GM18858 (cell line): ENCODE results near the gene SLC34A3.

Experiments used
- ATAC-seq: cut with Tn5 transposase; IDR thresholded peaks from one replicate; pipeline ENCODE4 v1.9.1; 2021; ENCODE audit not compliant: unreplicated experiment

The SLC34A3 gene

DNA sequence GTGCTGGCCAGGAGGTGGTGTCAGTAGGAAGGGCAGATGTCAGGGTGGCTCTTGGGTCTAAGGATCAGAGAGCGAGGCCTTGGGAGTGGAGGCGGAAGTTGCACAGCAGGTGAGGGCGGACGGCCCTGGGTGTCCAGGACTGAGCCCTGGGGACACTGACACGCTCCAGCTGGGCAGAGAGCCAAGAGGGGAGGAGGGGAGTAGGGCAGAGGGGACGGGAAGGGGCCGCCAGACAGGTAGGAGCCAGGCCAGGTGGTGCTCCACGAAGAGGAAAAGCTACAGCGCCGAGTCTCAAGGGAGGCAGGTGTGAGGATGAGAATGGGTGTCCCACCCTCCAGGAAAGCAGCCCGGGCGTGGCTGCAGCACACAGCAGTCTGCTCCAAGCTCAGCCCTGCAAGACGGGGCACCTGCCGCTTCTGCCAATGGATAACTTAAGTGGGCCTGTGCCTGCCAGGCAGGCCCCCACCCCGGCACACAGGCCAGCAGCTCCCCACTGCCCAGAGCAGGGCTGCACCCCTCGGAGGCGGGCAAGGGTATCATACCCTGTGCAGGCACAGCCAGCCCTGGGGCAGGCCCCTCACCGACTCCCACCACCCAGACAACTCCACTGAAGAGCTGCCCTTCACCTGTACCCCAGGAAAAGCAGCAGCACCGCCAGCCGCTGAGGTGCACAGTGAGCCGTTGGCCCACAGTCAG is 35.0 kb upstream of the SLC34A3 start:
- no peak for ATAC-seq

DNA sequence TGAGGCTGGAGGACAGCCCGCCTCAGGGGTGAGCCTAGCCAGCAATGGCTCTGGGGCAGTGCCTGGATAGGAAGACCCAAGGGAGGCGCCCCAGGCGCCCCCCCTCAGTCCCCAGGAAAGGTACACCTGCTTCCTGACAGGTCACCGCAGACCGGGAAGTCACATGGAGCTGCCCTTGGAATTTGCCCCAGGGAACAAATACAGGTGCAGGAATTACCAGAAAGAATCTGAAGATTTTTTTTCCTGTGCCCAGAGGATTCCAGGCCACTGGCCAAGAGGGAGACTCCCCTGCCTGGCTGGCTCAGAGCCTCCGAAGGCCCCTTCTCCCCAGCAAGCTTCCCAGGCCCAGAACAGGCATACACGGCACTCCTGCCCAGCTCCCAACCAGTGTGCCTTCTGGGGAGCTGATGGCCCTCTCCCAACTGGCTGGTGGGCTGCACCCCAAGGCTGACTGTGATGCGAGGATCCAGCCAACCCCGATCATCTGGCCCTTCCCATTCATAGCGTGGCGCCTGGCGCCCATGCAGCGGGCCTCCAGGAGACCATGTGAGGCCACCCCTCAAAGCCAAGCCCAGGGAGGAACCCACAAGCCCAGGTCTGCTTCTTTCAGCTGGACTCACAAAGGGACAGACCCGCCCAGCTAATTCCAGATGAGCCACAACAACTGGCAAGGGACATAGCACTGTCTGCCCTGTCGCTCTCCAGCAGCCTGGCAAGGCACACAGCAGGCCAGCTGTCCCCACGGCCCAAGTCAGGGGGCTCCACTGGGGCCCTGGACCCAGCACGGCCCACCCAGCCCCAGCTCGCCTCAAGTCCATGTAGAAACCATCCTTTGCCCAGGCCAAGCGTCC is 32.4 kb upstream of the SLC34A3 start:
- no peak for ATAC-seq

DNA sequence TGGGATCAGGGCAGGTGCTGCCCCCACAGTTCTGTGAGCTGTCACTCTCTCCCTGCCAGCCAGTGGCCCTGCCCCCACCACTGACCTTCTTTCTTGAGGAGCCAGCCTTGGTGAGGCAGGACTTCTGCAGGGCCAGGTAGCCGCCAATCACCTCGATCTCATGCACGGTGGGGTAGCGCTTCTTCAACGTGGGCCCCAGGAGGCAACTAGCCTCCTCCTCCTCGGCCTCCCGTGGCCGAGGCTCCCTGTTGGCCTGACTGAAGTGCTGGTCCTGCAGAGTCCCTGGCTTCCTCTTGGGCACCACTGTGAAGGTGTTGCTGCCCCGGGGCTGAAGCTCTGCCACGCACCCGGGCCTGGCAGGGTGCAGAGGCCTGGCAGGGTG is 31.8 kb upstream of the SLC34A3 start:
- no peak for ATAC-seq

DNA sequence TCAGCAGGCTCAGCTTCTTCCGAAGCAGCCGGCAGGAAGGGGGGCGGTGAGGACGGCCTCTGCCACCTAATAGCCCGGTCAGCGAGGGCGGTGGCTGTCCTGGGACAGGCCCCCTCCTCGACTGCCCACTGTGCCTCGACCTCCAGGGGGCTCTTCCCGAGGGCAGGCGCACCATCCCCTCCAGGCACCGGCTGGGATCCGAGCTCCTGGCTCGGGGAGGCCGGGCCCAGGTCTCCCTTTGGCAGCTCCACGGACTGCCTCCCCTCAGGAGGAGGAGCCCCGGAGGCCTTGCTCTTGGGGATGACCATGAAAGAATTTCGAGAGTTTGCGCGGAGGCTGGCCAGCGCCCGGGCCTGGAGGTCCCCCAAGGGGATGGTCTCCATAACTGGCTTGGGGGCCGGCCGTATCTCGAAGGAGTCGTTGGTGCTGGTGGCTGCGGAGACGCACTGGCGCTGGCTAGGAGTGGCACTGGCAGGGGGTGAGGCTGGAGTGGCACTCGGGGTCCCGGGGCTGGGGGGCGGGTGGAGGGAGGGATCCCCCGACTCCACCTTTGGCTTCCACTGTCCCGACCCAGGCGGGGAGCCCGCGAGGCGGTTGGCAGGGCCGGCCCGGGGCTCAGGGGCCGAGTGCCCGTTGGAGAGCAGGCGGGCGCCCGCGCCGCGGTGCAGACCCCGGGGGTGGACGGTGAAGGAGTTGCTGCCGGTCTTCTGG is 31.1 kb upstream of the SLC34A3 start:
- no peak for ATAC-seq

DNA sequence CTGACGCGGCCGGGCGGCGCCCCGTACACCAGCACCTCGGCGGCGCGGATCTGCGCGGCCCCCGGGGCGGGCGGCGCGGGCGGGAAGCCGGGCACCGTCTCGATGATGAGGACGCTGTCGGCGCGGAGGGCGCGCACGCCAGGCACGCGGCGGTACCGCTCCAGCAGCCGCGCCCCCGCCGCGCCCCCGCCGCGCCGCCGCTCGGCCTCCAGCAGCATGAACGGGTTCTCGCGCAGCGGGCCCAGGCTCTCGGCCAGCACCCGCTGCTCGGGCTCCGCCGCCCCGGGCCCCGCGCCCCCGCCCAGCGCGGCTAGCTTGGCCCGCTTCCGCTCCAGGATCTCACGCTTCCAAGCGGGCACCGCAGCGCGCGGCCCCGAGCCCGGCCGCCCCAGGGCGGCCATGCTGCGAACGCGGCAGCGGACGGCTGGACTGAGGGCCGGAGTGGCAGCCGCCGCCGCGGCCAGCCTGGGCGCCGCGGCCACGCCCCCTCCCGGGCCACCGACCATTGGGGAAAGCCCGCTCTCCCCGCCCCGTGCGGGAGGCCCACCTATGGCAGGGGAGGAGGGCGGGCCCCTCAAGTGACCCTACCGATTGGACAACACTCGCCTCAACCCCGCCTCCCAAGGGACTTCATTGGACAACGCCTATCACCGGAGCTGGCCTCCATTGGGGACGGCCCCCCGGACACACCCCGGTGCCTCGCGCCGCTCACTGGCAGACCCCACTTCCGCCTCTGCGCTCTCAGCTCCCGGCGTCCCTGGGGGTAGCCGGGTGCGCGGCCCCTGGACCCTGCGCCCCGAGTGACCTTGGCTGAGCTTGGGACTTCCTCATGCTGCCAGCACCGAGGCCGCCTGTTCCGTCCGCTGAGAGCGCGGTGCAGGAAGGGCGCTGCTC is 30.1 kb upstream of the SLC34A3 start, which contains the start of gene TPRN:
Gene TPRN, minus strand, starts transcription at position 431 of the 894 bp plus-strand sequence. Its CDS starts 30 bp downstream, at position 401.
- ATAC-seq: peak; percentile 74

DNA sequence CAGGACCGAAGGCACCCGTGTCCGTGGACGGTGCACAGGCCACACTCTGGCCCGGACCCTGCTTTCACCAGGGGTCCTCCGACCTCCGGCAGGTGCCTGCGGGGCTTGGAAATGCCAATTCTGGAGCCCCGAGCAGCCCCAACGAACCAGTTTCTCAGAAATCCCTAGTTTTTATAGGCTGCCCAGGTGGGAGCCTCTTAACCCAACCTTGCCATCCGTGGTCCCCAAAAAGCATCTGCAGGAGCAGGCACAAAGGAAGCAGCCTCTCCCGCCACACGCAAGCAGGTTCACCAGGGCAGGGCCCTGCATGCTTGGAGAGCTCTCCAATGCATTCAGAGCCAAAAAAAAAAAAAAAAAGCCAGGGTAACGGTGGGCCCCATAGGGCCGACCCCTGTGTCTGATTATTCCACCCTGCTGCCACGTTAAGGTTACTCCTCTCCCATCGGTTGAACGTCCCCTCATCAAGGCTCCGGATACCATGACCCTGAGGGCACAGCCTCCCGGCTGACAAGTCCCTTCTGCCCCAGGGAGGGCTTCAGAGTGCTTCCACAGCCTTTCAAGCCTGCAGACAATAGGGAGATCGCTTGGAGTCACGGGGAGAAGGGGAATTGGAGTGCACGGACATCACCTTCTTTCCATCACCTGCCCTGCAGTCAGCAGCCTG is 29.4 kb upstream of the SLC34A3 start:
- no peak for ATAC-seq

DNA sequence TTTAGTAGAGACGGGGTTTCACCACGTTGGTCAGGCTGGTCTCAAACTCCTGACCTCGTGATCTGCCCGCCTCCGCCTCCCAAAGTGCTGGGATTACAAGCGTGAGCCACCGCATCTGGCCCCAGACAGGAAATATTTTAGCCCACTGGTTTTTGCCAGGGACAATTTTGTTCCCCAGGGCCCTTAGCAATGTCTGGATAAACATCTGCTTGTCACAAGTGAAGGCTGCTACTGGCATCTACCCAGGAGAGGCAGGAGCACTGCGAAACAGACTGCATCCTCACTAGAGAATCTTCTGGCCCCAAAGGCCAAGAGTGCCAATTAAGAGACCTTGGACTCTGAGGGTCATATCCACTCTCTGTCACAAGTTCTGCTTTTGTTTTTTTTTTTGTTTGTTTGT is 27.7 kb upstream of the SLC34A3 start:
- ATAC-seq: no peak

DNA sequence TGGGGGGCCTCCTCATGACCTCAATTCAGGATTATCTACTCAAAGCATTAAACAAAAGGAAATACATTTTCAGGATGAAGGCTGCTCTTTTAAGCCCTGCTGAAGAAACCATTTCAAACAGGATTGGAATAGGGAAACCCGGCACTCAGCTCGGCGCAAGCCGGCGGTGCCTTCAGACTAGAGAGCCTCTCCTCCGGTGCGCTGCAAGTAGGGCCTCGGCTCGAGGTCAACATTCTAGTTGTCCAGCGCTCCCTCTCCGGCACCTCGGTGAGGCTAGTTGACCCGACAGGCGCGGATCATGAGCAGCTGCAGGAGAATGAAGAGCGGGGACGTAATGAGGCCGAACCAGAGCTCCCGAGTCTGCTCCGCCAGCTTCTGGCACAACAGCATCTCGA is 26.0 kb upstream of the SLC34A3 start:
- no peak for ATAC-seq

DNA sequence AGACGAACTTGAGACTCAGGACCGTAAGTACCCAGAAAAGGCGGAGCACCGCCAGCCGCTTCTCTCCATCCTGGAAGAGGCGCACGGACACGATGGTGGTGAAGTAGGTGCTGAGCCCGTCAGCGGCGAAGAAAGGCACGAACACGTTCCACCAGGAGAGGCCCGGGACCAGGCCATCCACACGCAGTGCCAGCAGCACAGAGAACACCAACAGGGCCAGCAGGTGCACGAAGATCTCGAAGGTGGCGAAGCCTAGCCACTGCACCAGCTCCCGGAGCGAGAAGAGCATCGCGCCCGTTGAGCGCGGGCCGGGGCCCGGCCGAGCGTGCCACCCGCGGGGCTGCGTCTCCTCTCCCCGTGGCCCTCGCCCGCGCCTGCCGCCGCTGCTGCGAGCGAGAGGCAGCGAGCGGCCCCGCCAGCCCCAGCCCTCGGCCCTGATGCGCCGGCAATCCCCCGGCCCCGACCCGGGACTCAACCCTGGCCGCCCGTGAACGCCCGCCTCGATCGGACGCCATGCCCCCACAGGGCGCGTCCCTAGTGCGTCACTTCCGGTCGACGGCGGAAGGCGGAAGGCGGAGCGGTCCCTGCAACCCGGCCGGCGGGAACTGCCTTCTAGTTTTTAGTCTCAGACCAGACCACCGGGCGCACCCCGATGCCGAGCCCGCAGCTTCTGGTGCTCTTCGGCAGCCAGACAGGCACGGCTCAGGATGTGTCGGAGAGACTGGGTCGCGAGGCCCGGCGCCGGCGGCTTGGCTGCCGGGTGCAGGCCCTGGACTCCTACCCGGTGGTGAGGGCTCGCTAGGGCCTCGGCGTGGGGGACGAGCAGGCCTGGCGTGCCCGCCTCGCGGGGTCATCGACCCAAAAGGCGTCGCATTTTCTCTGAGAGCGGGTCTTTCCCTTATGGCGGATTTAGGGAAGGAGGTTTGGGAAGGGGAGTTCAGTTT is 25.3 kb upstream of the SLC34A3 start, which contains the start of the genes NDOR1 and TMEM203:
Gene NDOR1, plus strand, starts transcription at position 575 of the 944 bp plus-strand sequence. Its CDS starts 78 bp downstream, at position 653.
Gene TMEM203, minus strand, starts transcription at position 523 of the 944 bp plus-strand sequence. Its CDS starts 234 bp downstream, at position 289.
- no peak for ATAC-seq

DNA sequence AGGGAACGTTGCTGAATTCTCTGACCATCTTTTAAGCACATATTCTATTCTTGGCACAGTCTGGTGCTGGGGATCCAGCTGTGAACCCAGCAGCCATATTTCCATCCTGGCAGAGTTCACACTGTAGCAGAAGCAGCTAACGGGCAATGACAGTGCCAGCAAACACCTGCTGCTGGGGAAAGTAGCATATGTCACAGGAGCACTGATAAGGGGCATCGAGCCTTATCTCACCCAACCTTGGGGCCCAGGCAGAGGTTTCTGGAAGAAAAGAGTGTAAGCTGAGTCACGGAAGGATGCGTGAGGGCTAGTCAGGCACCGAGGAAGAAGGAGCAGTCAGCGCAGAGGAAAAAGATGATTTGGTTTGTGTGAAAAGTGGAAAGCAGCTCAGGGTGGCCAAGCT is 24.1 kb upstream of the SLC34A3 start:
- ATAC-seq: no peak

DNA sequence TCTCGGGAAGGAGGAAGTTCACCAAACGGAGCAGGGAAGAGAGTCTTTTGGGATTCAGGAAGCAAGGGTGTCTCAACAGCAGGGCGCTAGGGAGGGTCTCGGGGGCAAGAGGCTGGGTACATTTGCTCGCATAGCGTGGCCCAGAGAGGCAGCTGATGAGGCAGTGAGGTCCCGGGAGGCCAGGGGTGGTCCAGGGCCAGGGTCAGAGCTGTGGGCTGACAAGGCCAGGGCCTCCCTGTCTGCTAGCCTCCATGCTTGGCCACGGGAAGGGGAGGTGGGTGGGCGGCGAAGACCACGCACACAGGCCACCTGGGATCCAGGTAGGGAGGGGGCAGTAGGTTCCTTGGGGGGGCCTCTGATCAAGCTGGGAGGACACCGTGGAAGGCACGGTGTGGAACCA is 19.2 kb upstream of the SLC34A3 start:
- no peak for ATAC-seq

DNA sequence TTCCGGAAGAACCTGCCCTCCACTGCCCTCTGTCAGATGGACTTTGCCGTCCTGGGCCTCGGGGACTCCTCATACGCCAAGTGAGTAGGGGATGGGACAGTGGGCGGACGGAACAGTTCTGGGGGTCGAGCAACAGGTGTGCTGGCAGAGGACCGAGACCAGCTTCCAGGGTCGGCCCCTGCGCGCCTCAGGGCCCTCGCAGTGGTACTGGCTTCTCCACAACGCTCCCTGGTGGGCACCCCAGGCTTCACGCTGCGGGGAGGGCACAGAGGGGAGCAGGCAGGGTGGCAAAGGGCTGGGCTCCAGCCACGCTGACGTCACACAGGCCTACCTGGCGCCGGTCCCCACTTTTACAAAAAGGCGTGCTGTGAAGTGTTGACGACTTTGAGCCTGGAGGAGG is 18.2 kb upstream of the SLC34A3 start:
- no peak for ATAC-seq

DNA sequence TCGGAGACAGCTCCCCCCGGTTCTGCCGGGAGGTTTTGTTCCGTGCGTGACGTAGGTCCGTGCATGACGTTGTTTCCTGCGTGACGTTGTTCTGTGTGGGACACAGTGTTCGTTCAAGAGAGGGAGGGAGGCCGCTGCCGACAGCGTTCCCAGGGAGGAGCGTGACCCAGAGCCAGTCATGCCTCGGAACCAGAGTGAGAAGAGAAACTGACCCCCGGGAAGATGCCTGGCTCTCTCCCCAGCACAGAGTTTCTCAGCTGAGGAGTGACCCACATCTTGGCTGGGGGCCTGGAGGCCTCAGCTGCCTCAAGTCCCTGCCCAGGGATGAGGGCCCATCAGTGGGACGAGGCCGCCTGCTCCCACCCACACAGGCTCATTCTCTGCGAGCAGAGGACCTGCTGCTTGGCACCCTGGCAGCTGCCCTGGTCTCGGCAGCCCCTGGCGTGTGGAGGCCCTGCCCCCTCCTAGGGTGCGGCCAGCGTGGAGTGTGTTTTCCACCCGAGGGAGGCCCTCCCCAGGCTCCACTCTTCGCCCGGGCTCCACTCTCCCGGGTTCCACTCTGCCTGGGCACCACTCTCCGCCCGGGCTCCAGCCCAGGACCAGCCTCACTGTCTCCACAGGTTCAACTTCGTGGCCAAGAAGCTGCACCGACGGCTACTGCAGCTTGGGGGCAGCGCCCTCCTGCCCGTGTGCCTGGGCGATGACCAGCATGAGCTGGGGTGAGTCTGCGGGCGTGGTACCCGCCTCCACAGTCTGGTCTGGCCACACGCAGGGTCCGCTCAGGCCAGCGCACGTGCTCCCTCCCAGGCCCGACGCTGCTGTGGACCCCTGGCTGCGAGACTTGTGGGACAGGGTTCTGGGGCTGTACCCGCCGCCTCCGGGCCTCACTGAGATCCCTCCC is 17.3 kb upstream of the SLC34A3 start:
- no peak for ATAC-seq

DNA sequence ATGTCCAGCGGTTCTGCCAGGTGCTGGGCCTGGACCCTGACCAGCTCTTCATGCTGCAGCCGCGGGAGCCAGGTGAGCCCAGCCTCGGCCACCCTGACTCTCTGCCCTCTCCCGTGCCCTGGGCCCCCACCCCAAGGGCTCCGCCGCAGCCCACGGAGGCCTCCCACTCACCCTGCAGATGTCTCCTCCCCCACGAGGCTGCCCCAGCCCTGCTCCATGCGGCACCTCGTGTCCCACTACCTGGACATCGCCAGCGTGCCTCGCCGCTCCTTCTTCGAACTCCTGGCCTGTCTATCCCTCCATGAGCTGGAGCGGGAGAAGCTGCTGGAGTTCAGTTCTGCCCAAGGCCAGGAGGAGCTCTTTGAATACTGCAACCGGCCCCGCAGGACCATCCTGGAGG is 16.1 kb upstream of the SLC34A3 start:
- no peak for ATAC-seq

DNA sequence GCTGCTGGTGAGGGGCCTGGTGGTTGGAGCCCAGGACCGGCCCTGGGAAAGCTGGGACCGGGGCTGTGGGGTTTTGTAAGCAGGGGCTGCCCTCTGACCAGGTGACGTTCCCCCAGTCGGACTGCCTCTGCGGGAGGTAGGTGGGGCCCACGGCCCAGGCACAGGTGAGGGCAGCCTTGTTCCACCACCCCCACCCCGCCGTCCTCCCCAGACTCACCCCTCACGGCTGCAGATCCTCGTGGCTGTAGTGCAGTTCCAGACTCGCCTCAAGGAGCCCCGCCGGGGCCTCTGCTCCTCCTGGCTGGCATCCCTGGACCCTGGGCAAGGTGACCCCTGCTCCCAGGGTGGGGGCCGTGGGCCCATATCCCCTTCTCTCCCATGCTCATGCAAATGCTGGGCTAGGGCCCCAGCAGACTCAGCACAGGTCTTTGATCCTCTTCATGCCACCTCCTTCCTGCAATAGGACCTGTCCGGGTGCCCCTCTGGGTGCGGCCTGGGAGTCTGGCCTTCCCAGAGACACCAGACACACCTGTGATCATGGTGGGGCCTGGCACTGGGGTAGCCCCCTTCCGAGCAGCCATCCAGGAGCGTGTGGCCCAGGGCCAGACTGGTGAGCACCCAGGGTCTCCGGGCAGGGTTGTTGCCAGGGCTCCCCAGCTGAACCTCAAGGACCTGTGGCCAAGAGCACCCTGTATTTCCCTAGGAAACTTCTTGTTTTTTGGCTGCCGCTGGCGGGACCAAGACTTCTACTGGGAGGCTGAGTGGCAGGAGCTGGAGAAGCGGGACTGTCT is 15.3 kb upstream of the SLC34A3 start:
- no peak for ATAC-seq

DNA sequence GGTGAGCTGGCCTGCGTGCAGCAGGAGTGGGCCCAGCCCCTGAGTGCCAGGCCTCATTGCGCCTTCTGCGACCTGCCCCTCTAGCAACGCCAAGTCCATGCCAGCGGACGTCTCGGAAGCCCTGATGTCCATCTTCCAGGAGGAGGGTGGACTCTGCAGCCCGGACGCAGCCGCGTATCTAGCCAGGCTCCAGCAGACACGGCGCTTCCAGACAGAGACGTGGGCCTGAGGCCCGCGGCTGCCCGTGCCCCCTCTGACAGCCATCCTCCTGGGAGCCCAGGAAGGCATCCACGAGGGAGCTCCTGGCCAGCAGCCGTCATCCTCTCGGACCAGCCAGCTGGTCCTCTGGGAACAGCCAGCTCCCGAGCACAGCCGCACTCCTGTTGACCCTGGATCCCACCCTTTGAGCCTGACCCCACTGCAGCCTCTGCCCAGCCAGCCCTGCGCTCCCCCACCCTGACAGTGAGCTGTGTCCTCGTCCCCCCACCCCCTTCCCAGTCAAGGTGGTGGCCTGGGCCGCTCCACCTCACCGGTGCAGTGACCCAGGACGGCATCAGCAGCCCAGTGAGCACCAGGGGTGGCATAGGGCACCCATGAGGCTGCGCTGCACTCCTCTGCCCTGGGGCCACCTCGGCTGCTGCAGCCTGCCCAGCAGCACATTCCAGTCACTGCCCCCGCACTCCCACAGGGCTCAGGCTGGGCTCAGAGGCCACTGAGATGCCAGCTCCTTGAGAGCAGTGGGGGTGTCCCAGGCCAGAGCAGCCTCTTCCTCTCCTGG is 14.3 kb upstream of the SLC34A3 start:
- no peak for ATAC-seq
